HK-2 (cell line): Measurements from ENCODE around the gene ZC3H8.
"Not testable (repeated sequence)": the region's sequence is repeated elsewhere in the genome, so short reads cannot be mapped to it uniquely, and the experiment has no call there.

Experiments used
- DNase-seq: peaks from one replicate; pipeline ENCODE4 v3.0.0-alpha.2; 2018; ENCODE audit not compliant: unreplicated experiment

Gene ZC3H8

GRCh38 chr2:112254466-112255240 is at the start of gene ZC3H8:
Gene ZC3H8, minus strand, starts transcription at chr2:112255042. Its CDS starts 61 bp downstream, at chr2:112254981.
- peak; percentile 94 for DNase-seq

- no peak for DNase-seq
These were observed 49.6 kb upstream of the ZC3H8 start for GRCh38 chr2:112304298-112304941.

- DNase-seq: no peak
These were observed 47.1 kb upstream of the ZC3H8 start for GRCh38 chr2:112301973-112302372.

GRCh38 chr2:112301171-112301584 is 46.3 kb upstream of the ZC3H8 start:
- no peak for DNase-seq

- DNase-seq: no peak
These were observed 41.6 kb upstream of the ZC3H8 start for GRCh38 chr2:112296407-112296806.

- DNase-seq: no peak
These were observed 40.7 kb upstream of the ZC3H8 start for GRCh38 chr2:112295407-112296078.

- no peak for DNase-seq
These were observed 39.0 kb upstream of the ZC3H8 start for GRCh38 chr2:112293636-112294401.

GRCh38 chr2:112290648-112291047 is 35.8 kb upstream of the ZC3H8 start:
- no peak for DNase-seq

- DNase-seq: no peak
These were observed 35.2 kb upstream of the ZC3H8 start for GRCh38 chr2:112290088-112290487.

- DNase-seq: not testable (repeated sequence)
These were observed 28.7 kb upstream of the ZC3H8 start for GRCh38 chr2:112283535-112283934.

GRCh38 chr2:112282066-112282465 is 27.2 kb upstream of the ZC3H8 start:
- DNase-seq: not testable (repeated sequence)

GRCh38 chr2:112277596-112278220 is 22.9 kb upstream of the ZC3H8 start:
- no peak for DNase-seq

GRCh38 chr2:112276954-112277353 is 22.1 kb upstream of the ZC3H8 start:
- DNase-seq: no peak

- peak; percentile 85 for DNase-seq
These were observed 21.3 kb upstream of the ZC3H8 start for GRCh38 chr2:112275887-112276773.

- DNase-seq: peak; percentile 100
These were observed 20.6 kb upstream of the ZC3H8 start, which contains the start of gene ZC3H6 for GRCh38 chr2:112275311-112275886. Gene ZC3H6, plus strand, starts transcription at chr2:112275597. Its CDS starts 398 bp downstream, at chr2:112275995.

- no peak for DNase-seq
These were observed 18.5 kb upstream of the ZC3H8 start for GRCh38 chr2:112273349-112273748.

GRCh38 chr2:112272669-112273068 is 17.8 kb upstream of the ZC3H8 start:
- no peak for DNase-seq

- DNase-seq: no peak
These were observed 13.7 kb upstream of the ZC3H8 start for GRCh38 chr2:112268547-112268946.

GRCh38 chr2:112262876-112263275 is 8.0 kb upstream of the ZC3H8 start:
- DNase-seq: no peak

GRCh38 chr2:112260295-112260625 is 5.4 kb upstream of the ZC3H8 start:
- no peak for DNase-seq
